GM12878 (cell line): ENCODE measurements around the gene ZNF423. TPM values are rescaled to one million over a fixed set of nuclear protein-coding genes. Genes with fewer than 3 reads are reported as not detected.

Experiments used
- ATAC-seq: fragments of 200-7000 bp; cut with Tn5 transposase; 3 replicates; pipeline ENCODE4 v1.9.1; 2020; ENCODE audit warnings: mild to moderate bottlenecking, moderate library complexity
- BruUV-seq: library from RNA; stranded (reverse); fragments of 400-500 nt; replicated peaks from 2 replicates; lab custom pipeline; 2021; lab: Mats Ljungman, UMichigan
- CTCF ChIA-PET: fragments of 300-600 bp; sonication (Branson Sonifier 250); formaldehyde crosslinking; extraction: SDS; loops from one replicate; lab custom pipeline; 2021; ENCODE audit warnings: inconsistent platforms; lab: Yijun Ruan, JAX
- POLR2A ChIA-PET: fragments of 350-600 bp; formaldehyde crosslinking; extraction: SDS; loops from one replicate; lab custom pipeline; 2021; ENCODE audit warnings: inconsistent platforms; lab: Charles Lee
- RAD21 ChIA-PET: fragments of 300-600 bp; sonication (Branson Sonifier 250); formaldehyde crosslinking; loops from one replicate; lab custom pipeline; 2023; ENCODE audit warnings: antibody characterized with exemption; ENCODE audit not compliant: unreplicated experiment; lab: Charles Lee
- SMC1A ChIA-PET: fragments of 300-600 bp; sonication (Branson Sonifier 250); formaldehyde crosslinking; loops from one replicate; lab custom pipeline; 2023; ENCODE audit not compliant: unreplicated experiment, uncharacterized antibody; lab: Charles Lee
- DNase-seq: peaks from one replicate; pipeline ENCODE4 v3.0.0-alpha.2; 2011; ENCODE audit warnings: low read depth, low spot score
- FAIRE-seq: peaks from 3 replicates; lab custom pipeline; 2011; peaks lifted over from hg19 to GRCh38; lab: Jason Lieb, UNC
- H2AFZ ChIP-seq: 2 replicates; pipeline ENCODE4 v1.6.0; 2011; ENCODE audit warnings: low read depth, low read length, control low read depth; ENCODE audit not compliant: control insufficient read depth
- H3K27ac ChIP-seq: 2 replicates; pipeline ENCODE4 v1.5.1; 2011; ENCODE audit warnings: control low read depth; ENCODE audit not compliant: control insufficient read depth, insufficient read depth
- H3K27me3 ChIP-seq, 2 experiments: replicated peaks in 1 of 2; 2 replicates each; pipeline versions ENCODE4 v1.6.0 to v1.6.1; 2011; ENCODE audit warnings: low read length in 1 of 2; ENCODE audit not compliant: control insufficient read depth in 2 of 2, insufficient read depth in 2 of 2
- H3K36me3 ChIP-seq, 2 experiments: 2 replicates each; pipeline ENCODE4 v1.5.1; 2011; ENCODE audit warnings: low read length in 1 of 2; ENCODE audit not compliant: control insufficient read depth in 2 of 2, insufficient read depth in 2 of 2
- H3K4me1 ChIP-seq: 2 replicates; pipeline ENCODE4 v1.6.1; 2011; ENCODE audit warnings: mild to moderate bottlenecking, low read length, moderate library complexity, mixed read lengths; ENCODE audit not compliant: control insufficient read depth, insufficient read depth
- H3K4me2 ChIP-seq: 2 replicates; pipeline ENCODE4 v1.6.0; 2011; ENCODE audit warnings: control low read depth; ENCODE audit not compliant: control insufficient read depth, insufficient read depth
- H3K4me3 ChIP-seq: fragments of 200-600 bp; sonication (generic); 2 replicates; pipeline ENCODE4 v1.5.1; 2016
- H3K79me2 ChIP-seq: 2 replicates; pipeline ENCODE4 v1.6.0; 2011; ENCODE audit warnings: low read length; ENCODE audit not compliant: control insufficient read depth, insufficient read depth
- H3K9ac ChIP-seq: 2 replicates; pipeline ENCODE4 v1.8.0; 2011; ENCODE audit warnings: low read length, control low read depth, mixed read lengths; ENCODE audit not compliant: control insufficient read depth, insufficient read depth
- H3K9me3 ChIP-seq: replicated peaks from 3 replicates; pipeline ENCODE4 v1.5.1; 2011; ENCODE audit warnings: mild to moderate bottlenecking, low read length; ENCODE audit not compliant: control insufficient read depth, insufficient read depth
- H4K20me1 ChIP-seq: 2 replicates; pipeline ENCODE4 v1.6.0; 2011; ENCODE audit not compliant: control insufficient read depth, insufficient read depth
- NFYA ChIP-seq: IDR thresholded peaks from 2 replicates; pipeline ENCODE4 v1.6.1; 2011; ENCODE audit warnings: low read depth, mild to moderate bottlenecking, low read length, improper control_type of control experiment, borderline replicate concordance
- PAX8 ChIP-seq: fragments of 450-650 bp; IDR thresholded peaks from 2 replicates; pipeline ENCODE4 v1.6.1; 2017; ENCODE audit warnings: mild to moderate bottlenecking, moderate library complexity
- PML ChIP-seq: IDR thresholded peaks from 2 replicates; pipeline ENCODE4 v1.6.1; 2012; ENCODE audit warnings: low read length, inconsistent platforms
- WGBS: methylation state at CpG from one replicate; pipeline ENCODE4 v1.1.6; 2016; ENCODE audit warnings: low lambda C conversion rate; ENCODE audit not compliant: insufficient replicate concordance, insufficient coverage; ENCODE audit errors: missing lambda C conversion rate; 5-methylcytosine and 5-hydroxymethylcytosine counted together
- in situ Hi-C: fragments of 300-500 bp; cut with MboI; formaldehyde crosslinking; loops from 9 replicates; pipeline ENCODE4 v1.14.3; 2018; ENCODE audit warnings: mixed read lengths
- intact Hi-C: fragments of 100-400 bp; cut with micrococcal nuclease; formaldehyde crosslinking; loops from one replicate; pipeline ENCODE4 v1.14.2; 2022; ENCODE audit not compliant: unreplicated experiment
- polyA plus RNA-seq, 11 experiments: library from polyadenylated mRNA; depleted of rRNA in 4 of 11; unstranded in 6 of 11; stranded (reverse) in 5 of 11; fragments of >200 nt; fragmentation: Nextera tagmentation in 4 of 11; fragmentation: Illumina TruSeq in 1 of 11; extraction: Ambion mirVana in 4 of 11; extraction: Trizol in 1 of 11; gene quantifications; 1 replicate in 1 of 11; 2 replicates in 10 of 11; pipeline versions ENCODE4 v1.2.1 to v1.2.3, GENCODE V29; 2011 to 2016; ENCODE audit warnings: inconsistent platforms in 2 of 11, missing spikeins in 2 of 11, low read depth in 1 of 11
- total RNA-seq, 4 experiments: library from RNA; depleted of rRNA in 3 of 4; stranded (reverse); fragments of >200 nt in 3 of 4; fragmentation: Illumina TruSeq in 1 of 4; extraction: Trizol in 1 of 4; gene quantifications; 2 replicates each; pipeline versions ENCODE4 v1.2.1 to v1.2.3, GENCODE V29; 2013 to 2021
- TF ChIP-seq, protein P1 (sequence below): fragments of 450-650 bp; conservative IDR thresholded peaks from 2 replicates; pipeline ENCODE4 v1.6.1; 2017; ENCODE audit warnings: mild to moderate bottlenecking, moderate library complexity
- TF ChIP-seq, protein P2 (sequence below): IDR thresholded peaks from 2 replicates; pipeline ENCODE4 v1.6.1; 2012; ENCODE audit warnings: low read depth, low read length, improper control_type of control experiment

The ZNF423 gene
- total and polyA plus RNA-seq, 10 of the 15 experiments (the other 5 are each of a cell fraction or from before 2014, with no cell fraction given): 0.03 to 0.64 (median 0.10) TPM

DNA sequence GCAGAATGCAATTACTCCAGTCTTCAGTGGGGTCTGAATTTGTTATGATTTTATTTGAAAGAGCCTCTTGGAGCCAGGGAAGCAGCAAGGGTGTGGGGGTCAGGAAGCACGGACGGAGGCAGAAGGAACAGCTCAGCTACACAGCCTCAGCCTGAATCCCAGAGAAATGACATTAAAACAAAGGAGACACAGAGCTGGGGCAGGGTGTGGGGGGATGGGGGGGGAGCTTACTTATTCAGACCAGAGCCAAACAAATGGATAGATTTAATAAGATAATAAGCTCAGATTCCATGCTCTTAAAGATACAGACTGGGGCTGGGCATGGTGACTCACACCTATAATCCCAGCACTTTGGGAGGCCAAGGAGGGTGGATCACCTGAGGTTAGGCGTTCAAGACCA is 195.3 kb downstream of the ZNF423 start (continued):
- TF ChIP-seq, protein P1, sequence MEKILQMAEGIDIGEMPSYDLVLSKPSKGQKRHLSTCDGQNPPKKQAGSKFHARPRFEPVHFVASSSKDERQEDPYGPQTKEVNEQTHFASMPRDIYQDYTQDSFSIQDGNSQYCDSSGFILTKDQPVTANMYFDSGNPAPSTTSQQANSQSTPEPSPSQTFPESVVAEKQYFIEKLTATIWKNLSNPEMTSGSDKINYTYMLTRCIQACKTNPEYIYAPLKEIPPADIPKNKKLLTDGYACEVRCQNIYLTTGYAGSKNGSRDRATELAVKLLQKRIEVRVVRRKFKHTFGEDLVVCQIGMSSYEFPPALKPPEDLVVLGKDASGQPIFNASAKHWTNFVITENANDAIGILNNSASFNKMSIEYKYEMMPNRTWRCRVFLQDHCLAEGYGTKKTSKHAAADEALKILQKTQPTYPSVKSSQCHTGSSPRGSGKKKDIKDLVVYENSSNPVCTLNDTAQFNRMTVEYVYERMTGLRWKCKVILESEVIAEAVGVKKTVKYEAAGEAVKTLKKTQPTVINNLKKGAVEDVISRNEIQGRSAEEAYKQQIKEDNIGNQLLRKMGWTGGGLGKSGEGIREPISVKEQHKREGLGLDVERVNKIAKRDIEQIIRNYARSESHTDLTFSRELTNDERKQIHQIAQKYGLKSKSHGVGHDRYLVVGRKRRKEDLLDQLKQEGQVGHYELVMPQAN: no peak
- no peak for TF ChIP-seq NFYA
- TF ChIP-seq, protein P2, sequence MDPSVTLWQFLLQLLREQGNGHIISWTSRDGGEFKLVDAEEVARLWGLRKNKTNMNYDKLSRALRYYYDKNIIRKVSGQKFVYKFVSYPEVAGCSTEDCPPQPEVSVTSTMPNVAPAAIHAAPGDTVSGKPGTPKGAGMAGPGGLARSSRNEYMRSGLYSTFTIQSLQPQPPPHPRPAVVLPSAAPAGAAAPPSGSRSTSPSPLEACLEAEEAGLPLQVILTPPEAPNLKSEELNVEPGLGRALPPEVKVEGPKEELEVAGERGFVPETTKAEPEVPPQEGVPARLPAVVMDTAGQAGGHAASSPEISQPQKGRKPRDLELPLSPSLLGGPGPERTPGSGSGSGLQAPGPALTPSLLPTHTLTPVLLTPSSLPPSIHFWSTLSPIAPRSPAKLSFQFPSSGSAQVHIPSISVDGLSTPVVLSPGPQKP: no peak
- TF ChIP-seq, all 136 proteins: peak for 0

DNA sequence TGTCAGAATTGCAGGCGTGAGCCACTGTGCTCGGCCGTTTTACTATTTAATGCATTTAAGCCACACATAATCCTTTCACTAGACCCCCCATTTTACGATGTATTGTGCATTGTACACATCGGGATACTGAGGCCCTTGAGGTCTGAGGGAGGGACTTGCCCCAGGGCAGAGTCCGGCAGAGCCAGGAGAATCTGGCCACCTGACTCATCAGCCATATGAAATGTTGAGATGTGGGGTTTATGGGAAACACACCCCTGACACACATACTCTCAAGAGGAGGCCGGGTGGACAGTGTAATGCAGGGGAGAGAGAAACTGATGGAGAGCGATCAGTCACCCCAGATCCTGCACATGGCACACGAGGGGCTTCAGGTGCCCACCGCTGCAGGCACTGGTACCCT is 196.6 kb downstream of the ZNF423 start:
- H3K79me2 ChIP-seq: no peaks in the 10 kb centered on the region
- DNase-seq: no peak
- H3K9me3 ChIP-seq: no peaks in the 10 kb centered on the region
- H3K27me3 ChIP-seq: no peaks in the 10 kb centered on the region; a peak in 3 of 4 replicates
- H4K20me1 ChIP-seq: no peaks in the 10 kb centered on the region
- POLR2A ChIA-PET: no interaction called here
- BruUV-seq: no TSS peak
- CTCF ChIA-PET: no interaction called here
- H3K27ac ChIP-seq: no peak overlapping the region
- TF ChIP-seq PAX8 (no peak), PML (no peak)
- H3K9ac ChIP-seq: no peak overlapping the region
- no peak overlapping the region for H3K4me3 ChIP-seq
- H3K36me3 ChIP-seq: no peaks in the 10 kb centered on the region
- H3K4me2 ChIP-seq: no peak overlapping the region
- intact Hi-C loops (no loop called here), in situ Hi-C loops (no loop called here)
- no peaks in the 10 kb centered on the region for H3K4me1 ChIP-seq
- RAD21 ChIA-PET: no interaction called here
- WGBS: 13% methylated on average over 10 of the region's 10 CpGs
- no peak for ATAC-seq
- FAIRE-seq: no peak
- SMC1A ChIA-PET: no interaction called here
- no peak overlapping the region for H2AFZ ChIP-seq
